ENCODE data around the gene ADORA2A. TPM values are rescaled to one million over a fixed set of nuclear protein-coding genes. Genes with fewer than 3 reads are reported as not detected.

The ADORA2A gene
- total RNA-seq, 1 experiment from 2014 or later = 7.6 TPM

DNA sequence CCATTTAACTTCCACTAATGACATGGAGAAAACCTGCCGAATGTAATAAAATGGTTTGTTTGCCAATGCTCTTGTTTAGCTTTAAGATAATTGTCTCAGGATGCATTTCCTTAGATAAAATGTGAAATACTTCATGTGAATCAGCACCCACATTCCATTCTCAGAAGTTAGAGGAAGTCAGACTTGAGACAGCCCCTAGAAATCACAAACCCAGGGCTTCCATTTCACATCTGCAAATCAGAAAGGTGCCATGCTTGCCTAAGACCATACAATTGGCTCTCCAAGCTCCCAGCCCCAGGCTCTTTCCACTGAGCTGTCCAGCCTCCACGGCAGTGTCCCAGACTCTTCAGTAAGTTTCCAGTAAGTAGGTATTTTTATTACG is 35.6 kb upstream of the ADORA2A start (continued):
- TF ChIP-seq ATF1 (CRISPR knock-in tag; IDR thresholded peaks at IDR 0.05) (no peak), MYBL2 (CRISPR knock-in tag; IDR thresholded peaks at IDR 0.05) (no peak), FOXJ3 (CRISPR knock-in tag; IDR thresholded peaks at IDR 0.05; ENCODE audit: borderline replicate concordance) (no peak), ZNF121 (CRISPR knock-in tag; IDR thresholded peaks at IDR 0.05) (no peak), ESRRA (CRISPR knock-in tag; IDR thresholded peaks at IDR 0.05; ENCODE audit: borderline replicate concordance) (no peak), KAT7 (CRISPR knock-in tag; IDR thresholded peaks at IDR 0.05; ENCODE audit: borderline replicate concordance) (no peak)

GRCh38 chr22:24392218-24392931 is 35.0 kb upstream of the ADORA2A start:
- ChIA-PET POLR2A (no interaction called here), CTCF (interaction anchor here (1.0 kb wide), 1 partner anchor 31 kb away, joined by 3 read pairs; no protein-coding TSS in a partner anchor)
- Mint-ChIP-seq H3K27me3 (ENCODE audit: low read depth) (no peaks in the 10 kb centered on the region), H3K4me3 (no peak overlapping the region), H3K4me1 (0 out of 2 replicates have a peak, but pooled peaks cover 2% of the 10 kb centered on the region), H3K9me3 (no peaks in the 10 kb centered on the region), H3K27ac (no peak overlapping the region), H3K36me3 (peaks cover 14% of the 10 kb centered on the region)
- ATAC-seq = no peak
- TF ChIP-seq AFF4 (CRISPR knock-in tag; IDR thresholded peaks at IDR 0.05; ENCODE audit: borderline replicate concordance) (no peak), MLX (CRISPR knock-in tag; IDR thresholded peaks at IDR 0.05) (no peak), ZNF138 (CRISPR knock-in tag; conservative IDR thresholded peaks at IDR 0.05) (no peak), ESRRA (CRISPR knock-in tag; IDR thresholded peaks at IDR 0.05; ENCODE audit: borderline replicate concordance) (no peak), SMAD3 (CRISPR knock-in tag; IDR thresholded peaks at IDR 0.05; ENCODE audit: borderline replicate concordance) (no peak), GABPB1 (CRISPR knock-in tag; IDR thresholded peaks at IDR 0.05) (no peak), ERG (CRISPR knock-in tag; IDR thresholded peaks at IDR 0.05) (no peak), RELA (CRISPR knock-in tag; IDR thresholded peaks at IDR 0.05; ENCODE audit: borderline replicate concordance) (no peak), ZNF317 (CRISPR knock-in tag; IDR thresholded peaks at IDR 0.05; ENCODE audit: borderline replicate concordance, low read depth) (no peak), PRRX2 (CRISPR knock-in tag; IDR thresholded peaks at IDR 0.05) (no peak), NFYB (CRISPR knock-in tag; conservative IDR thresholded peaks at IDR 0.05; ENCODE audit: low read depth) (no peak), NFATC4 (CRISPR knock-in tag; IDR thresholded peaks at IDR 0.05) (no peak), ATF2 (CRISPR knock-in tag; IDR thresholded peaks at IDR 0.05; ENCODE audit: borderline replicate concordance, low read depth) (no peak), CBFB (CRISPR knock-in tag; IDR thresholded peaks at IDR 0.05; ENCODE audit: low read depth) (no peak), GTF2I (CRISPR knock-in tag; conservative IDR thresholded peaks at IDR 0.05) (no peak), NR2C2 (CRISPR knock-in tag; IDR thresholded peaks at IDR 0.05) (no peak), ZNF281 (CRISPR knock-in tag; IDR thresholded peaks at IDR 0.05) (no peak), ELF4 (CRISPR knock-in tag; IDR thresholded peaks at IDR 0.05; ENCODE audit: low read depth) (no peak), GRHL2 (CRISPR knock-in tag; IDR thresholded peaks at IDR 0.05; ENCODE audit: insufficient replicate concordance, severe bottlenecking) (no peak), FOXP1 (CRISPR knock-in tag; IDR thresholded peaks at IDR 0.05; ENCODE audit: borderline replicate concordance) (no peak)
- no peak for DNase-seq (ENCODE audit: low spot score)

Measured in WTC11 (cell line).